HG02571 (cell line): Measurements from ENCODE around the gene PQBP1.
"Not testable (repeated sequence)": the region's sequence is repeated elsewhere in the genome, so short reads cannot be mapped to it uniquely, and the experiment has no call there.

Experiments used
- ATAC-seq: cut with Tn5 transposase; IDR thresholded peaks from one replicate; pipeline ENCODE4 v1.9.1; 2021; ENCODE audit warnings: mild to moderate bottlenecking, moderate library complexity; ENCODE audit not compliant: unreplicated experiment

PQBP1 gene, protein sequence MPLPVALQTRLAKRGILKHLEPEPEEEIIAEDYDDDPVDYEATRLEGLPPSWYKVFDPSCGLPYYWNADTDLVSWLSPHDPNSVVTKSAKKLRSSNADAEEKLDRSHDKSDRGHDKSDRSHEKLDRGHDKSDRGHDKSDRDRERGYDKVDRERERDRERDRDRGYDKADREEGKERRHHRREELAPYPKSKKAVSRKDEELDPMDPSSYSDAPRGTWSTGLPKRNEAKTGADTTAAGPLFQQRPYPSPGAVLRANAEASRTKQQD

DNA sequence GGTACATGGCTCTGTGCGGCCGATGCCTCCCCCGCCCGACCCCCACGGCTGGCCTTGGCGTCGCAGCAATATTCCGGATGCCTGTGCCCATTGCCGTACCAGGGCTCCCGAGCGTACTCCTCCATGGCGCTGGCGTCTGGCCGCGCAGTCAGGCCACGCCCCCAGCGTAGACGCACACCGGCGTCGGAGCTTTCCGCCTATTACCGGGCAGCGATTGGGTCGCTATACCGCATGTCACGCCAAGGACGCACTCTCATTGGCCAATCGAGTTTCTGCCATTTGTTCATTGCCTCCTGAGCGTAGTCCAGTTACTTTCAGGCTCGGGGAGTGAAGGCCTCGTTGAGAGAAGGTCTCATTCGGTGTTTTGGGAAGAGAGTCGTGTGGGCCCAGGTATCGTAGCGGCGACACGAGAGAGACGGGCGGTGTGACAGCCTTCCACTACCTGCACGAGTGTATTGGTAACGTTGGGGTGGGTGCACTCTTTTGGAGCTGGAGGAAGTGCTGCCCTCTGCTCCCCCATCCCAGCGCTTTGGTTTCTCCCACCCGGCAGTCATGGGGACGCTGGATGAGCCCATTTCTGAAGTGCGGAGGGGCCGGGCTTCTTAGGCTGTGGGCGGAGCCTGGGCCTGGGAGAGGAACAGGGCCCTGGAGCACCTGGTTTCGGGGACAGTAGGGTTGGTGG, at the start of gene PQBP1, which contains the start of gene TIMM17B:
Gene PQBP1 (plus strand): TSS at position 306 of the 682 bp plus-strand sequence. CDS start 580 bp downstream, outside the sequence.
Gene TIMM17B (minus strand): TSS at position 144 of the 682 bp plus-strand sequence. CDS start 19 bp downstream, at position 125.
- peak; percentile 87 for ATAC-seq

DNA sequence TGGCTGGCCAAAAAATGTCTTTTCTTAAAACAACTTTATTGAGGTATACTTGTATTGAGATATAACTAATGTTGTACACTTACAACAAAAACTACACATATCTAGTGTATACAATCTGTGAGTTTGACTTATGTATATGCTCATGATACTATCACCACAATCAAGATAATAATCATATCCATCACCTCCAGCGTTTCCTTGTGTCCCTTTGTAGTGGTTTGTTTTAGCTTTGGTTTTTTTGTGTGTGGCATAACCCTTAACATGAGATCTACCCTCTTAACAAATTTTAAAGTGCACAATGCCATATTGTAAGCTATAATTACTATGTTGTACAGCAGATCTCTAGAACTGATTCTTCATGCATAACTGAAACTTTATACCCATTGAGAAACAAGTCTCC, 48.9 kb upstream of the PQBP1 start:
- ATAC-seq, result no peak

DNA sequence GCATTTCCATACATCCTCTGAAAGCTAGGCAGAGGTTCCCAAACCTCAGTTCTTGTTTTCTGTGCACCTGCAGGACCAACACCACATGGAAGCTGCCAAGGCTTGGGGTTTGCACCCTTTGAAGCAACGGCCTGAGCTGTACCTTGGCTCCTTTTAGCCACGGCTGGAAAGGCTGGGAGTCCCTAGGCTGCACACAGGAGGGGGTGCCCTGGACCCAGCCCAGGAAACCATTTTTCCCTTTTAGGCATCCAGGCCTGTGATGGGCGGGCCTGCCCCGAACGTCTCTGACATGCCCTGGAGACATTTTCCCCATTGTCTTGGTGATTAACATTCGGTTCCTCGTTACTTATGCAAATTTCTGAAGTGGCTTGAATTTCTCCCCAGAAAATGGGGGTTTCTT, 44.9 kb upstream of the PQBP1 start:
- no peak for ATAC-seq

DNA sequence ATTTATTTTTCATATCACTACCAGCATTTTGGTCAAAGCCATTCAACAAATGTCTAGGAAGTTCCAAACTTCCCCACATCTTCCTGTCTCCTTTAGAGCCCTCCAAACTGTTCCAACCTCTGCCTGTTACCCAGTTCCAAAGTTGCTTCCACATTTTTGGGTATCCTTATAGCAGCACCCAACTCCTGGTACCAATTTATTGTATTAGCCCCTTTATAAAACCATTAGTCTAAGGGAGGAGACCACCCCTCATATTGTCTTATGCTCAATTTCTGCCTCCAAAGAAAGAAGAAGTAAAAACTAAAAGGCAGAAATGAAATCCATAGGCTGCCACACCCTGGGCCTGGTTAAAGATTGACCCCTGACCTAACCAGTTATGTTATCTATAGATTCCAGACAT, 44.2 kb upstream of the PQBP1 start:
- not testable (repeated sequence) for ATAC-seq

DNA sequence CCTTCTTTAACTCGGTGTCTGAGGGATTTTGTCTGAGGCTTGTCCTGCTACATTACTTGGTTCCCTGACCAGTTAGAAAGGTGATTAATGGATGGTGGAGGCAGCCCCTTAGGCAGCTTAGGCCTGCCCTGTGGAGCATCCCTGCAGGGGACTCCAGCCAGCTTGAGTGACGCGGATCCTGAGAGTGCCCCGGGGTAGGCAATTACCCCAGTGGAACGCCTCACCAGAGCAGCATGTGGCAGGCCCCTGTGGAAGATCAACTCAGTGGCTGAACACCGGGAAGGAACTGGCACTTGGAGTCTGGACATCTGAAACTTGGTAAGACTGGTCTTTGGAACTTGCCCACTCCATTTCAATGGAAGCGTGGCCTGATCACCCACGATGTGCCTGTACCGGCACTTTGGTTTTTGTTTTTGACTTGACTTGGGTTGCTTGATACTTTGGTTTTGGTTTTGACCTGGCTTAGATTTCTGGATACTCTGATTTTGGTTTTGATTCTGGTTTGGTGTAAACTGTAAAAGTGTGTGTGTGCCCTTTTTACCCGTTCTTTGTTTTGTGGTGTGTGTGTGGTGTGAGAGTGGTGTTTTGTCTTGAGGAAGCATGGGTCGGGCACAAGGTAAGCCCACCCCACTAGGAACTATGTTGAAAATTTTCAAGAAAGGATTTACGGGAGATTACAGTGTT, 43.5 kb upstream of the PQBP1 start:
- ATAC-seq, result not testable (repeated sequence)

DNA sequence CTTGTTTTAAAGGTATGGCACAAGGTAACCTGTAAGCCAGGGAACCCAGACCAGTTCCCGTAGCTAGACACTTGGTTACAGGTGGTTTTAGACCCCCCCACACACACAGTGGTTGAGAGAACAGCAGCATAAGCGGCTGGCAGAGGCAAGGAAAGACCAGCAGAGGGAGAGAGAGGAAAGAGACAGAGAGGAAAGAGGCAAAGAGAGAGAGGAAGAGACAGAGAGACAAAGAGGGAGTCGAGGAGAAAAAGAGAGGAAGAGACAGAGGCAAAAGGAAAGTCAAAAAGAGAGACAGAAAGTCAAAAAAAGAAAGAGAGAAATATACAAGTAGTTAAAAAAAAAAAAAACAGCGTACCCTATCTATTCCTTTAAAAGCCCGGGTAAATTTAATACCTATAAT, 42.8 kb upstream of the PQBP1 start:
- ATAC-seq, result no peak

DNA sequence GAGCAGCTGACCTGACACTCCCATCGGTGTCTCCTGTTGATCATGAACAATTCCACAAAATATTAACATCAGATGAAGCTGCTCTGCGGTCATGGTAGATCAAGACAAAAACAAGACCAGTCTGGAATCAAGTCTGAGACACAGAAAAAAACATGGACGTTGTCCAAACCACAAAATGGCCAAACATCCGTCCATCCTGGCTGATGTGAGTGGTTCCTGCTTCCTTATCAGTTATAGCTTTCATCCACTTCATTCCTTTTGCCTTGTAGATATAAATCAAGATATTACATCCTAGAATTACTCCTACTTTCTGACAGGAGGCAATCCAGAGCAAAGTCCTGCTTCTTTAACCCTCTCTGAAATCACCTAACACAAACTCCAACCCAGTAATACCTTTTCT, 33.5 kb upstream of the PQBP1 start:
- ATAC-seq, result no peak

DNA sequence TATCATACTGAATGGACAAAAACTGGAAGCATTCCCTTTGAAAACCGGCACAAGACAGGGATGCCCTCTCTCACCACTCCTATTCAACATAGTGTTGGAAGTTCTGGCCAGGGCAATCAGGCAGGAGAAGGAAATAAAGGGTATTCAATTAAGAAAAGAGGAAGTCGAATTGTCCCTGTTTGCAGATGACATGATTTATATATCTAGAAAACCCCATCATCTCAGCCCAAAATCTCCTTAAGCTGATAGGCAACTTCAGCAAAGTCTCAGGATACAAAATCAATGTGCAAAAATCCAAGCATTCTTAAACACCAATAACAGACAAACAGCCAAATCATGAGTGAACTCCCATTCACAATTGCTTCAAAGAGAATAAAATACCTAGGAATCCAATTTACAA, 25.7 kb upstream of the PQBP1 start:
- not testable (repeated sequence) for ATAC-seq

DNA sequence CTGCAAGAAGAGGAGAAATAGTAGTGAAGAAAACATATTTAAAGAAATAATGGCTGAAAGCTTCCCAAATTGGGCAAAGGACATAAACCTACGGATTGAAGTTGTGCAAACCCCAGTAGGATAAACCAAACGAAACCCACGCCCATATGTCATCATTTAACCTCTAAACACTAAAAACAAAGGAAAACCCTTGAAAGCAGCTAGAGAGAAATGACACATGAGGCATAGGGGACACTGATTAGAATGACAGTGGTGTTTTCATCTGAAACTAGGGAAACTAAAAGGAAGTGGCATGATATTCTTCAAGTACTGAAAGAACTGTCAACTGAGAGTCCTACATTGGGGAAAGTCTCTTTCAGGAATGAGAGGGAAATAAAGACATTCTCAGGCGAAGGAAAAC, 20.8 kb upstream of the PQBP1 start:
- not testable (repeated sequence) for ATAC-seq

DNA sequence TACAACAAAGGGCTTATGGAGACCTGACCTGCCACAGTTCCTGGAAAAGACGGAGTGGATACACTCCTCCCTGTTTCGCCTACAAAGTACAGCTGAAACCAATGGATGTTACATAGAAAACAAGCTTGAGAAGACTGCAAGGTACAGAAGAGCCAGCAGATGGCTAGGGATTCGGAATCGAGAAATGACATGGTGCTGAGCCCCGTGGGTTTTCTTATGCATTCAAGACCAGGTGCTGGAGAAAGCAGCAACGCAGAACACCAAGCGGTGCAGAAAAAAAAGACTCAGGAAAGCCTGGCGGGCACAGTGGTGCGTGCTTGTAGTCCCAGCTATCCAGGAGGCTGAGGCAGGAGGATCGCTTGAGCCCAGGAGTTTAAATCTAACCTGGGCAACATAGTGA, 14.0 kb upstream of the PQBP1 start:
- ATAC-seq, result no peak

DNA sequence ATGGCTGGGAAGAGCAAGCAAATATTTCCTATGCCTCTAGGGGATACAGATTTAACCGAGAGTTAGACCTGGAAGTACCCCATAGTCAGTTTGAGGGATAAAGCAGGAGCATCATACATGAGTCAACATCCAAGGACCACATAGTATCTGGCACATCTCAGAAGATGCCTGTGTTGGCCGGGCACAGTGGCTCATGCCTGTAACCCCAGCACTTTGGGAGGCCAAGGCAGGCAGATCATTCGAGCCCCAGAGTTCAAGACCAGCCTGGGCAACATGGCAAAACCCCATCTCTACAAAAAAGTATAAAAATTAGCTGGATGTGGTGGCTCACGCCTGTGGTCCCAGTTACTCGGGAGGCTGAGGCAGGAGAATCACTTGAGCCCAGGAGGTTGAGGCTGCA, 11.1 kb upstream of the PQBP1 start:
- ATAC-seq, result not testable (repeated sequence)

DNA sequence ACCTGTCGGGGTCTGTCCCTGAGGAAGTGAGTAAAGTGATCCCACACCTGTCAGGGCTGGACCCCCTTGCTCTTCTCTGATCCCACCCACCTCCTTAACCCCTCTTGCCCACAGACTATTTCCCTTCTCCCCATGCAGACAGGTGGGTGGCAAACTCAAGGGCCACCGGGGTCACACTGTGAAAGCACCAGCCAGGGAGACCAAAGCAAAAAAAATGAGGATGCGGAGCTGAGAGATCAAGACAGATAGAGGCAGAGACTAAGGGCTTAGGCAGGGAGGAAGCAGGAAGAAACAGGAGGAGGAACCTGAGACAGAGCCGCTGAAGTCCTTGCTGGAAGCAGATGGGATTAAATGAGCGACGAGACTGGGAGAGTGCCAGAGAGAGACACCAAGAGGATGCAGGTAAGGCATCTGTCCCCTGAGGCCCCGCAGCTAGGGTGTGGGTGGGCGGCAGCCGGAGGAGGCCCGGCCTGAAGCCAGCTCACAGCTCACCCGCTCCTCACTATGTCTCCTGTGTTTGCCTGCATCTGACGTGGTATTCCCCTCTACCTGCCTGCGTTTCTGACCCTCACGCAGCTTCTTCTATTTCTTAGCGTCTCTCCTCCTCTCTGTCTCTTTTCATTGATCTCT, 7.3 kb upstream of the PQBP1 start:
- ATAC-seq, result no peak

DNA sequence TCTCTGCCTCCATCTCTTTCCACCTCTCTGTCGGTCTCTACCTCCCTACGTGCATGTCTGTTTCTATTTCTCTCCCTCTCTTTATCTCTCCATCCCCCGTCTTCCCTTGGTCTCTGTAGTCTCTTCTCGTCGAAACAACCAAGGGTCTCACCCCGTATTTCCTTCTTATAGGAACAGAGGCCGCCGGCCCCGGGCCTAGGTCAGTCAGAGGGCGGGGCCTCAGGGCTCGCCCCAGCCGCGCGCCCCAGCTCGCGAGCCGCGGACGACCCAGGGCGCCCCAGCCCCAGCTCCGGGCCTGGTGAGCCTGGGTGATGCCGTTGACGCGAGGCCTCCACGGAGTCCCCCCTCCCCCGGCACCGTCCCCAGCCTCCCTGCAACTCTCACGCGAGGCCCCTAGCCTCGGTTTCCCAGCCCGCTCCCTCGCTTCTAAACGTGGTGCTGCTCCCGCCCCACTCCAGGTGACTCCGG, 6.8 kb upstream of the PQBP1 start:
- peak; percentile 45 for ATAC-seq

DNA sequence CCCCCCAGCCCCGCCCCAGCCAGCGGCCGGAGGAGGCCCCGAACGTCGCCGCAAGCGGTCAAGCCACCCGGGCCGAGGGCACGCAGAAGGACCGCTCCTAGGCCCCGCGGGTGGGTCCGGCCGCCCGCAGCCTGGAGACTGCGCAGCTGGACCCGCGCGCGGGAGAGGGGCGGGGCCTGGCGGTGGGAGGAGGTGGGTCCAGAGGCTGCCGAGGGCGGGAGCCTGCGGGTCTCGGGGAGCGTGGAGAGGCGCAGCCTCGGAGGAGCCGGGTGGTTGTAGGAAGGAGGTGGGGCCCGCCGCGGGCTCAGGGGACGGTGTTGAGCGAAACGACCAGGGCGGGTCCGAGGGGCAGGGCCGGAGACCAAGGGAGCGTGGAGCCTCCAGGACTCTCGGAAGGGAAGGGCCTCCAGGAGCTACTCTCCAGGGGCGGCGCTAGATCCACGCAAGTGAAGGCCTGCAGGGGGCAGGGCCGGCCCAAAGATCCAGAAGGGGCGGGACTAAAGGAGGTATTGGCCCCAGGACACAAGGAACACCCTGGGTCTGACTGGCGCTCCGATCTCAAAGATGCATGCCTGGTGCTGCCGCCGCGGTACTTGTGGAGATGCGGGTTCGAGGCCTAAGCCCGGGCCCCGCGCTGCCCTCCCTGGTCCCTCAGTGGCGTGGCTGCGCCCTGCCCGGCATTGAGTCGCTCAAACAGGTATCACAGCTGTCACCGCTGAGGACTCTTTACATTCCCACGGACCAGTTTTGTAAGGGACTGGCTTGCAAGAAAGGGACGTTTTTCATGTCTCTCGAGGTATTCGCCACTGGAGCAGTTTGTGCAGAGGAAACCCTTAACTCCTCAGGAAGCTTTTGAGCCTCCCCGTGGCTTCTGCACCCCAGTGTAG, 6.1 kb upstream of the PQBP1 start:
- ATAC-seq, result peak; percentile 73

DNA sequence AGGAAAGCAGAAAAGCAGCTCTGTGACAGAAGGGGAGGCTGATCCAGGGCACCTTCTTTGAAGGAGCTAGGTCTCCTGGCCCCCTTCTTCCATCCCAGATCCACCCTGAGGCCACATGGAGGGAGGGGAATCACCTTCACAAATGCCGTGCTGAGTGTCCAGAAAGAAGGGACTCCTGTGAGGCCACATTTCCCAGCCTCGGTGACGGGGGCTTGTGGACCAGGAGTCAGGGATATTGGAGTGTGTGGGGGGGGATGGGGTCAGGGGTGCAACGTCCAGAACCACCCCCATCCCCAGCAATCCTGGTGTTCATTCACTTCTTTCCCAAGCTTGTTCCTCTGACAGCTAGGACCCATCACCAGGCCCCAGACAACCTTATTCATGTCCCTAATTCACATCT, 4.8 kb upstream of the PQBP1 start:
- ATAC-seq, result no peak

DNA sequence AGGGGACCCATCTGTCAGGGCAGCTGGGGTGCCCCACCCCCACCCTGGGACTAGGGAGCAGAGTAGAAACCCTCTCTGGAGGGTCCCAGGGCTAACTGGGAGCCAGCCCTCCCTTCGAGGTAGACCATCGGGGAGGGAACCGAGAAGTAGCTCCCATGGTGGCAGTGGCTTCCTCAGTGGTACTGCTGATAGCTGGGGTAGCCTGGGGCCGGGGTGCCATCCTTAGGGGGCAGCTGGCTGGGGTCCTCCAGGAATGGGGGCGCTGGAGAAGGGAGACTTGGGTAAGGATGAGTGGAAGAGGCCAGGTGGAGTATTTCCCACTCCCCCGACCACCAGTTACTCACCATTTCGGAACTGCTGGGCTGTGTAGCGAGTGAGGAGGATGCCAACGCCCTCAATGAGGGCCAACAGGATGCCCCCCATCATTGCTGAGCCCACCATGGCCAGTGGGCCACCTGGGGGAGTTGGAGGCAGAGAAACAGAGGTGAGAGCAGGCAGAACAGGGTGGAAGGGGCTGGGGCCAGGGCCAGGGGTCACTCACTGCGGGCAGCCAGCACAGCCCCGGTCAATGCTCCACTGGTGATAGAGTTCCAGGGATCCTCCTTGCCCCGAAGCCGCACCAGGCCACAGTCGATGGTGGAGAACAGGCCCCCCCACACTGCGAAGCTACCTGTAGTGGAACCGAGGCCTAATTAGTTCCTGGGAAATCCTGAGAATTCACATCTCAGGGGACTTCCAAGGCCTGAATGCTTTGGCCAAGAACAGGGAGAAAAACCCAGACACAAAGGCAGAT, 4.0 kb upstream of the PQBP1 start:
- ATAC-seq, result no peak

DNA sequence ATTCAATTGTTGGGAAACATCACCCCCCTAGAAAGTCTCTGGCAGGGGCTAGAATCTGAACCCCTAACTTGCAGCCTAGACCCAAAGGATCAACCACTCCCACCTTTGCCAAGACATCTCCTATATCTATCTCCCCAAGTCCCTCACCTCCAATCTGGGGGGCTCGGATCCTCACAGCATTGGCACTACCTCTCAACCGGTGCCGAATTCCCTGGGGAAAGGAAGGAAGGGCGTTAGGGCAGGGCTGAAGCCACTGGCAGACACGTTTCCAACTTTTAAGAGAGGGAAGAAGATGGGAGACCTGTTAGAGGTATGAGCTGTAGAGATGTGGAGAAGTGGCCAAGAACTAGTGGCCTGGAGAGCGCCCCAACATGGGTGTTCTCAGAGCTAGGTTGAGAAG, 2.8 kb upstream of the PQBP1 start:
- no peak for ATAC-seq

DNA sequence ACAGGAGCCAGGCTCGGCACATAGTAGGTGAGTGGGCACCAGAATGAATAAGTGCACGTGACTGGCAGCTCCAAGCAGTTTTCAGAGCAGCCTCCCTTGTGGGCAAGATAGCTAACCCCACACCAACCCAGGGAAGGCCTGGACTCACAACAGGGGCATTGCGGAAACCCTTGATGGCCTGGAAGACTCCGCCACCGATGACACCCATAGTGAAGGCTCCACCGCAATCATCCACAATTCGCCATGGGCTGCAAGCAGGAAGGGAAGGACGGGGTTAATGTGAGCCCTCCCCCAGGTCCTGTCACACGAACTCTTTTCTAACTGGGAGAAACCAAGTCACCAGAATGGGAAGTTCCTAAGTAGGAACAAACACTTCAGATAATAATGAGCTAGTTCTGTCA, 1.1 kb upstream of the PQBP1 start:
- ATAC-seq, result no peak

DNA sequence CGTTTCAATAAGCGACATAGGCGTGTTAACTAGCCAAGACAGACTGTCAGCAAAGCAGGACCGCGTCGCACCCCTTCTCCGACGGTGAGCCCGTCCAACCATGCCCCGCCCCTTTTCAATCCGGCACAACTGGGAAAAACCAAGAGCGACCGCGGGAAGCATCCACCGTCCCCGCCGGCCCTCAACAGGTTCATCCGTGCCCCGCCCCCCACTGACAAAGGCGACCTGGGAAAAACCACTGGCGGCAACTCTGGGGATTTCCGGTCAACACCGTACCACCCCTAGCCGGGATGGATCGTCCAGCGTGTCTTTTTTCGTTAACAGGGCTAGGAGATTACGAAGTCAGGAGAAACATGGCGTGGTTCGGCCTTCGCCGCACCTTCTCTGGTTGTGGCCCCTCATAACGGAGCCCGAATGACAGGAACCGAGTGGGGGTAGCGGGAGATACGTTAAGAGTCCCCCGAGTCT, 539 bp upstream of the PQBP1 start:
- ATAC-seq, result peak; percentile 5

DNA sequence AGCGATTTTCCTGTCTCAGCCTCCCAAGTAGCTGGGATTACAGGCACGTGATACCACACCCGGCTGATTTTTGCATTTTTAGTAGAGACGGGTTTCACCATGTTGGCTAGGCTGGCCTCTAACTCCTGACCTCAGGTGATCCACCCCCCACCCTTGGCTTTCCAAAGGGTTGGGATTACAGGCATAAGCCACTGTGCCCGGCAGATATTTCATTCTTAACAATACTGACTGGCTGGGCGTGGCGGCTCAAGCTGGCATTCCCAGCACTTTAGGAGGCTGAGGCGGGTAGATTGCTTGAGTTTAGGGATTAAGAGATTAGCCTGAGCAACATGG, 1.3 kb downstream of the PQBP1 start:
- ATAC-seq, result no peak
